Sigmoid colon (tissue), 7 donors: ENCODE results near the gene NAA50. TPM values are rescaled to one million over a fixed set of nuclear protein-coding genes. Genes with fewer than 3 reads are reported as not detected.

Source experiments
- DNase-seq: peaks from one replicate; pipeline ENCODE4 v3.0.0-alpha.2; 2019
- H3K27ac ChIP-seq, 4 donors: fragments of 200-600 bp; sonication (generic); one replicate each; pipeline ENCODE4 v1.5.1; 2016 to 2019; ENCODE audit warnings: mild to moderate bottlenecking in 1 of 4
- H3K27me3 ChIP-seq, 3 donors: fragments of 200-600 bp; sonication (generic); one replicate each; pipeline ENCODE4 v1.5.1; 2019; ENCODE audit warnings: mild to moderate bottlenecking in 1 of 3
- H3K36me3 ChIP-seq, 4 donors: fragments of 200-600 bp; sonication (generic); one replicate each; pipeline ENCODE4 v1.5.1; 2016 to 2019
- H3K4me1 ChIP-seq, 4 donors: fragments of 200-600 bp; sonication (generic); one replicate each; pipeline ENCODE4 v1.5.1; 2017 to 2019
- H3K4me3 ChIP-seq, 4 donors: fragments of 200-600 bp; sonication (generic); one replicate each; pipeline ENCODE4 v1.5.1; 2017 to 2019; ENCODE audit warnings: mild to moderate bottlenecking in 2 of 4, moderate library complexity in 1 of 4
- H3K9me3 ChIP-seq, 4 donors: fragments of 200-600 bp in 3 of 4; sonication (generic) in 3 of 4; one replicate each; pipeline versions ENCODE4 v1.5.1 to v1.6.1; 2013 to 2019
- CTCF ChIP-seq, 4 experiments: fragments of 450-650 bp in 3 of 4; fragments of 200-600 bp in 1 of 4; IDR thresholded peaks; one replicate each; pipeline ENCODE4 v1.5.1; 2016 to 2019; ENCODE audit warnings: antibody characterized with exemption in 4 of 4, mild to moderate bottlenecking in 3 of 4, moderate library complexity in 2 of 4
- EP300 ChIP-seq, 4 donors: sonication (generic); formaldehyde crosslinking; IDR thresholded peaks; one replicate each; pipeline ENCODE4 v1.6.1; 2017; ENCODE audit warnings: antibody characterized with exemption in 4 of 4
- POLR2A ChIP-seq, 2 donors: fragments of 450-650 bp; IDR thresholded peaks; one replicate each; pipeline ENCODE4 v1.6.1; 2016; ENCODE audit warnings: antibody characterized with exemption in 2 of 2, mild to moderate bottlenecking in 2 of 2, moderate library complexity in 2 of 2
- POLR2AphosphoS5 ChIP-seq, 4 donors: sonication (generic); formaldehyde crosslinking; IDR thresholded peaks; one replicate each; pipeline ENCODE4 v1.6.1; 2017; ENCODE audit warnings: antibody characterized with exemption in 4 of 4
- WGBS, 2 donors: extraction: QIAGEN DNeasy Blood & Tissue Kit; methylation state at CpG; one replicate each; pipeline ENCODE4 v1.1.7; 2013; 5-methylcytosine and 5-hydroxymethylcytosine counted together
- intact Hi-C: fragments of 100-400 bp; cut with DNase I; formaldehyde crosslinking; loops from one replicate; pipeline ENCODE4 v1.15.1; 2023
- polyA plus RNA-seq, 3 donors: library from polyadenylated mRNA; stranded (reverse); fragments of 200-250 nt; gene quantifications; one replicate each; pipeline ENCODE4 v1.2.3, GENCODE V29; 2013
- total RNA-seq, 4 donors: library from RNA; depleted of rRNA; stranded (reverse); fragments of >200 nt; gene quantifications; one replicate each; pipeline ENCODE4 v1.1.0, GENCODE V29; 2016
- donor health status: healthy with polysubstance abuse.
- donor health status: Bipolar disorder and iron deficiency.
- donor health status: healthy.

NAA50 gene
- total and polyA plus RNA-seq, 7 donors = 29.4 to 89.9 (median 64.1) TPM

- peaks cover 0 to 22% (median 12%) of the 10 kb centered on the region in 4 donors for H3K4me1 ChIP-seq
- 70 to 92% methylated on average over 5 of the region's 5 CpGs for WGBS, 2 donors
- intact Hi-C loops = loop anchor here (10.0 kb wide), 1 partner anchor 190 kb away; the partner anchor contains the start of gene ZDHHC23
- H3K27me3 ChIP-seq = no peaks in the 10 kb centered on the region
- DNase-seq = no peak
- TF ChIP-seq EP300 (IDR thresholded peaks at IDR 0.05) (no peak), POLR2A (IDR thresholded peaks at IDR 0.05) (no peak), POLR2AphosphoS5 (IDR thresholded peaks at IDR 0.05) (peak in 1 of 4 donors; percentile 43)
- H3K4me3 ChIP-seq = no peak overlapping the region
- no peaks in the 10 kb centered on the region for H3K36me3 ChIP-seq
- peak overlapping the region in 2 of 4 donors; percentile 8 to 38 for H3K27ac ChIP-seq
- H3K9me3 ChIP-seq = no peaks in the 10 kb centered on the region
Measured at GRCh38 chr3:113754494-113755159, 8.6 kb upstream of the NAA50 start.

GRCh38 chr3:113753376-113753985, 7.4 kb upstream of the NAA50 start:
- 74 to 84% methylated on average over 4 of the region's 4 CpGs for WGBS, 2 donors
- H3K27me3 ChIP-seq = no peaks in the 10 kb centered on the region
- no peaks in the 10 kb centered on the region for H3K36me3 ChIP-seq
- H3K4me1 ChIP-seq = peaks cover 0 to 33% (median 12%) of the 10 kb centered on the region in 4 donors
- TF ChIP-seq CTCF (IDR thresholded peaks at IDR 0.05) (no peak), EP300 (IDR thresholded peaks at IDR 0.05) (no peak), POLR2AphosphoS5 (IDR thresholded peaks at IDR 0.05) (no peak), POLR2A (IDR thresholded peaks at IDR 0.05) (no peak)
- no peak for DNase-seq
- no peak overlapping the region for H3K27ac ChIP-seq
- no peak overlapping the region for H3K4me3 ChIP-seq
- intact Hi-C loops = loop anchor here (10.0 kb wide), 1 partner anchor 191 kb away; the partner anchor contains the start of gene ZDHHC23
- H3K9me3 ChIP-seq = no peaks in the 10 kb centered on the region

GRCh38 chr3:113751141-113751540, 5.1 kb upstream of the NAA50 start:
- Histone ChIP-seq H3K27ac (no peak overlapping the region), H3K4me3 (no peak overlapping the region), H3K9me3 (no peaks in the 10 kb centered on the region), H3K36me3 (no peaks in the 10 kb centered on the region), H3K4me1 (peaks cover 0 to 42% (median 21%) of the 10 kb centered on the region in 4 donors), H3K27me3 (no peaks in the 10 kb centered on the region)
- intact Hi-C loops = loop anchor here (10.0 kb wide), 1 partner anchor 194 kb away; the partner anchor contains the start of gene ZDHHC23
- DNase-seq = no peak
- TF ChIP-seq EP300 (IDR thresholded peaks at IDR 0.05) (no peak), POLR2AphosphoS5 (IDR thresholded peaks at IDR 0.05) (no peak), CTCF (IDR thresholded peaks at IDR 0.05) (no peak), POLR2A (IDR thresholded peaks at IDR 0.05) (no peak)

- intact Hi-C loops = loop anchor here (2.0 to 10.0 kb wide), 8 partner anchors 51 to 1185 kb away; partner anchors contain the start of genes ATG3, SLC35A5 and USF3
- Histone ChIP-seq H3K27me3 (no peaks in the 10 kb centered on the region), H3K9me3 (no peaks in the 10 kb centered on the region), H3K4me3 (peak overlapping the region; percentile 75 to 84 (median 78)), H3K4me1 (peaks cover 0 to 47% (median 29%) of the 10 kb centered on the region in 4 donors), H3K27ac (peak overlapping the region; percentile 94 to 98 (median 97)), H3K36me3 (no peaks in the 10 kb centered on the region)
- WGBS, 2 donors = 1 to 2% methylated on average over 18 of the region's 18 CpGs
- DNase-seq = no peak
- TF ChIP-seq CTCF (IDR thresholded peaks at IDR 0.05) (no peak), POLR2AphosphoS5 (IDR thresholded peaks at IDR 0.05) (no peak), POLR2A (IDR thresholded peaks at IDR 0.05) (no peak), EP300 (IDR thresholded peaks at IDR 0.05) (no peak)
Measured at GRCh38 chr3:113747283-113748046, 1.4 kb upstream of the NAA50 start.
